Measurements from ENCODE around the gene NCR3LG1. TPM values are rescaled to one million over a fixed set of nuclear protein-coding genes. Genes with fewer than 3 reads are reported as not detected.
A peak's percentile ranks its signal among the peaks of the same experiment; 100 is the strongest.

Gene NCR3LG1
- total RNA-seq, result under 1 TPM; 0.47 to 0.91 TPM

DNA sequence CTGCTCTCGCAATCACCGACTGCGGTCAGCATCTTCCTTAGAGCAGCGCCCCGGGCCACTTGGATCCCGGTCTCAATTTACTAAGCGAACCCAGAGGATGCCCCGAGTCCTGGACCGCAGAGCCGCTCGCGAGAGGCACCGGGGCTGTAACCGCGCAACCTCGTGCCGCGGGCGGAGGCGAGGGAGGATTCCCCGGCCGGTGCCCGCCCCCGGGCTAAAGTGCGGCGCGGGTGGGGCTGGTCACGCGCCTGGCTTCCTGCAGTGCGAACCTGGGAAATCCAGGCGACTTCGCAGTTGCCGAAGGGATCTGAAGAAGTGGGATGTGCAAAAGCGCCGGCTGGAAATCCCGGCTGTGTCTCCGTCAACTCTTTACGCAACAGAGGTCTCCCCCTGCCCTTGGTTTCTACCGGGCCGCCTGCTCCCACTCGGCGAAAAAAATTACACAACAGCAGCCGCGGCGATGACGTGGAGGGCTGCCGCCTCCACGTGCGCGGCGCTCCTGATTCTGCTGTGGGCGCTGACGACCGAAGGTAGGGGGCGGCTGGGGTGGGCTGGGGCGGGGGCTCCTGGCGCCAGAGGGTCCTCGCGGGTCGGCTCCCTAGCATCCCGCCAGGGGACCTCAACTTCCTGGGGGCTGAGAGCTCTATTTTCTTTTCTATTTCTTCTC lies at the start of gene NCR3LG1:
NCR3LG1 (plus strand) TSS at position 291 of the 667 bp plus-strand sequence; CDS start at position 461, 170 bp downstream.
- peaks cover 32% of the 10 kb centered on the region for H3K27me3 Mint-ChIP-seq
- H3K4me3 Mint-ChIP-seq, result peak within 1 kb of the TSS; percentile 91
- peaks cover 4% of the 10 kb centered on the region for H3K36me3 Mint-ChIP-seq
- CTCF ChIA-PET, result interaction anchor here (0.7 kb wide), 1 partner anchor 52 kb away, joined by 4 read pairs; no protein-coding TSS in a partner anchor
- no peak within 1 kb of the TSS for H3K27ac Mint-ChIP-seq
- DNase-seq (peak; percentile 57), ATAC-seq (peak; percentile 52)
- no peaks in the 10 kb centered on the region for H3K9me3 Mint-ChIP-seq (ENCODE audit: low read depth)
- peaks cover 28% of the 10 kb centered on the region for H3K4me1 Mint-ChIP-seq

GRCh38 chr11:17313349-17314231 lies 38.0 kb upstream of the NCR3LG1 start:
- DNase-seq (no peak), ATAC-seq (no peak)
- CTCF ChIA-PET, result interaction anchor here (1.2 kb wide), 1 partner anchor 70 kb away, joined by 3 read pairs; no protein-coding TSS in a partner anchor
- no peaks in the 10 kb centered on the region for H3K4me1 Mint-ChIP-seq
- no peak overlapping the region for H3K4me3 Mint-ChIP-seq
- no peak overlapping the region for H3K27ac Mint-ChIP-seq
- H3K9me3 Mint-ChIP-seq (ENCODE audit: low read depth), result no peaks in the 10 kb centered on the region
- H3K27me3 Mint-ChIP-seq, result no peaks in the 10 kb centered on the region
- H3K36me3 Mint-ChIP-seq, result peaks cover 27% of the 10 kb centered on the region

DNA sequence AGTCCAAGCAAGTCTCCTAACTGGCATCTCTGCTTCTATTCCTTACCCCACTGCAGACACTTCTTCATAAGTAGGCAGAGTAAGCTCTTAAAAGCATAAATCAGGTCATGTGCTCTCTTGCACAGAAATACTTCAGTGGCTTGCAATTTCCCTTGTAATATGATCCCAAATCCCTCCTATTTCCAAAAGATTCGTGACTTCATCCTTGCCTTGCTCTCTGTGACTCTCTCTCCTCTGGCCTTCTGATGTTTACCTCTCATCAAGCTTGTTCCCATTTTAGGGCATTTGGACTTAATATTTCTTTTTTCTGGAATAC lies 37.4 kb upstream of the NCR3LG1 start:
- Mint-ChIP-seq H3K4me3 (no peak overlapping the region), H3K9me3 (ENCODE audit: low read depth) (no peaks in the 10 kb centered on the region), H3K27ac (no peak overlapping the region), H3K36me3 (peaks cover 30% of the 10 kb centered on the region), H3K27me3 (no peaks in the 10 kb centered on the region), H3K4me1 (no peaks in the 10 kb centered on the region)
- DNase-seq (no peak), ATAC-seq (no peak)
- CTCF ChIA-PET, result interaction anchor here (1.2 kb wide), 1 partner anchor 69 kb away, joined by 3 read pairs; no protein-coding TSS in a partner anchor

DNA sequence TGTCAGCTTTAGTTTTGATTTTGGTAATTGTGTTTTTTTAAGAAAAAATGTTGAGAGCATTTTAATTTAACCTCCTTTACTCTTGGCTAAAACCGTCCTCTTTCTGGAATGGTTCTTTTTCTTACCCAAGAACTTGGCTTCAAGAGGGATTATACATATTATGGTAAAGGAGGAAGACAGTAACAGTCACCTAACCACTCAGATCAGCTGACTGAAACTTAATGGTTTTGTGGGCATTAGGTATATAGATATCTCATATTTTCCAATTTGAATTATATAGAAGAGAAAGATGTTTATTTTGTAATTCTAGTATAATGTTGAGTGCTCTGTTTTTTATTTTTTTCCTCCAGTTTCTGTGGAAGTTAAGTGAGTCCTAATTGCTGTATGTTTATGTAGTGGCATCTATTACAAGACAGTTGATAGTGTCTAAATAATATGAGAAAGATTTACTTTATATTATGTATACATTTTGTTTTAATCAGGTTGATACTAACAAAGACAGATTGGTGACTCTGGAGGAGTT lies 36.6 kb upstream of the NCR3LG1 start:
- no peaks in the 10 kb centered on the region for H3K27me3 Mint-ChIP-seq
- no peak for DNase-seq
- H3K9me3 Mint-ChIP-seq (ENCODE audit: low read depth), result peaks cover 3% of the 10 kb centered on the region
- peak; percentile 47 for ATAC-seq
- H3K4me3 Mint-ChIP-seq, result no peak overlapping the region
- no peak overlapping the region for H3K27ac Mint-ChIP-seq
- CTCF ChIA-PET, result interaction anchor here (1.2 kb wide), 1 partner anchor 69 kb away, joined by 3 read pairs; no protein-coding TSS in a partner anchor
- H3K36me3 Mint-ChIP-seq, result peaks cover 34% of the 10 kb centered on the region
- H3K4me1 Mint-ChIP-seq, result no peaks in the 10 kb centered on the region

- Mint-ChIP-seq H3K36me3 (peaks cover 43% of the 10 kb centered on the region), H3K4me3 (no peak overlapping the region)
These were observed 22.6 kb upstream of the NCR3LG1 start for GRCh38 chr11:17328871-17329494.

GRCh38 chr11:17331669-17332068 lies 19.9 kb upstream of the NCR3LG1 start:
- Mint-ChIP-seq H3K9me3 (ENCODE audit: low read depth) (no peaks in the 10 kb centered on the region), H3K4me1 (peaks cover 10% of the 10 kb centered on the region), H3K4me3 (no peak overlapping the region), H3K27me3 (no peaks in the 10 kb centered on the region), H3K36me3 (peaks cover 31% of the 10 kb centered on the region), H3K27ac (no peak overlapping the region)
- ATAC-seq (no peak), DNase-seq (no peak)
- CTCF ChIA-PET, result no interaction called here

More at GRCh38 chr11:17328871-17329494, 22.6 kb upstream of the NCR3LG1 start:
- CTCF ChIA-PET, result no interaction called here
- Mint-ChIP-seq H3K27me3 (no peaks in the 10 kb centered on the region), H3K9me3 (ENCODE audit: low read depth) (peaks cover 6% of the 10 kb centered on the region), H3K4me1 (peaks cover 6% of the 10 kb centered on the region), H3K27ac (no peak overlapping the region)
- no peak for ATAC-seq
- DNase-seq, result no peak

DNA sequence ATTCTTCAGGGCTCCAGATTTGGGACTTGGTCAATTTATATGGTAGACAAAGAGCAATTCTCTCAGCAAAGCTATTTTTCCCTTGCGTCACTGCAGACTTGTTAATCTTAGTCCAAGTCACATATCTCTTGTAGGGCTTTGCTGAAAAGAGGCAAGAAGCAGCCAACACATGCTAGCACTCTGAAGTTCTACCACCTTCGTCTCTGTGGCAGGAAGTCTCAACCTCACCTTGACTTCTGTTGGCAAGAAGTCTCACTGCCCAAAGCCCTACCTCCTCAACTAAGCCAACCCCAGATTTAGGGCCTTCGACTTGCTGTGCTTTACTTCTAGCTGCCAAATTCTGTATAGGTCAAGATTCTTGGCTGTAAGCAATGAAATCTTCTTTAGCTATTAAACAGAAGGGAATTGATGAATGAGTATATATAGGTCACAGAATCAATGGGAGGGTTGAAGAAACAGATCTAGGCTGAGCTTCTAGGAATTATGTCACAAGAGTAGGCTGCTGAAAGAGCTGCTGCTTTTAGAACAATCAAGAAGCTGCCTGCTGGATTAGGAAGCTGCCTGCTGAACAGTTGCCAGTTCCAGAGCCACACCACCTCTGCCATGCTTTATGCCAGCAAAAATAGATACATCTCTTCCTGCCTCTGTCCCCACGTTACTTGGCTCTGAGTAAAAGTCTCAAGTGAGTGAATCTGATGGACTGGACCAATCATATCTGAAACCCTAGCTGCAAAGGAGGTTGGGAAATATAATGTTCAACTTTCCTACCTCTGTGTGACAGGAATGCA lies 17.6 kb upstream of the NCR3LG1 start:
- H3K9me3 Mint-ChIP-seq (ENCODE audit: low read depth), result no peaks in the 10 kb centered on the region
- CTCF ChIA-PET, result interaction anchor here (0.9 to 1.0 kb wide), 2 partner anchors 21 to 104 kb away, joined by 3 read pairs; no protein-coding TSS in a partner anchor
- no peaks in the 10 kb centered on the region for H3K27me3 Mint-ChIP-seq
- DNase-seq (no peak), ATAC-seq (no peak)
- peaks cover 24% of the 10 kb centered on the region for H3K36me3 Mint-ChIP-seq
- H3K4me1 Mint-ChIP-seq, result peaks cover 10% of the 10 kb centered on the region
- no peak overlapping the region for H3K4me3 Mint-ChIP-seq
- no peak overlapping the region for H3K27ac Mint-ChIP-seq

DNA sequence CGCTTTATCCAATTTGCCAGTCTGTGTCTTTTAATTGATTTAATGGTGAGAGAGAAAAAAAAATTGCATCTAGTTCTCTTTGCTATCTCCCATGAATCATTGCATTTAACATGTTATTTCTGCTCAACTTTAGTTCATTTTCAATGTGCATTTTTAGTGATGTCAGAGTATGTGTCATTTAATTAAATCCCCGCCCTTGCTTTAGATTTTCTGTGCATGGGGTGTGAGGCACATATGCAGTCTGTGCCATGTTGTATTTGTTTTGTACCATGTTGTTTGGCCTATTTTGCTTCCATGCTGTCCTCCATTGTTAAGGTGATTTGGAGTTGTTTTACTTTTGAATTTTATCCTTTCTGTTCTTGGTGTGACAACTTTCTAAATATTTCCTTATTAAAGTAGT lies 8.3 kb upstream of the NCR3LG1 start:
- ATAC-seq, result no peak
- no peaks in the 10 kb centered on the region for H3K9me3 Mint-ChIP-seq (ENCODE audit: low read depth)
- H3K4me1 Mint-ChIP-seq, result no peaks in the 10 kb centered on the region
- H3K4me3 Mint-ChIP-seq, result no peak overlapping the region
- H3K27me3 Mint-ChIP-seq, result peaks cover 3% of the 10 kb centered on the region
- H3K36me3 Mint-ChIP-seq, result peaks cover 8% of the 10 kb centered on the region
- CTCF ChIA-PET, result no interaction called here
- no peak for DNase-seq
- no peak overlapping the region for H3K27ac Mint-ChIP-seq

GRCh38 chr11:17343907-17344306 lies 7.7 kb upstream of the NCR3LG1 start:
- Mint-ChIP-seq H3K4me1 (no peaks in the 10 kb centered on the region), H3K9me3 (ENCODE audit: low read depth) (no peaks in the 10 kb centered on the region), H3K4me3 (no peak overlapping the region), H3K27me3 (peaks cover 3% of the 10 kb centered on the region), H3K36me3 (peaks cover 8% of the 10 kb centered on the region), H3K27ac (no peak overlapping the region)
- ATAC-seq (no peak), DNase-seq (no peak)
- CTCF ChIA-PET, result no interaction called here

- DNase-seq, result no peak
- CTCF ChIA-PET, result interaction anchor here (1.1 to 1.8 kb wide), 2 partner anchors 14 to 36 kb away, joined by 4 to 5 read pairs; no protein-coding TSS in a partner anchor
- Mint-ChIP-seq H3K36me3 (peaks cover 6% of the 10 kb centered on the region), H3K27me3 (peaks cover 20% of the 10 kb centered on the region), H3K4me1 (peaks cover 13% of the 10 kb centered on the region), H3K4me3 (no peak overlapping the region), H3K9me3 (ENCODE audit: low read depth) (no peaks in the 10 kb centered on the region), H3K27ac (no peak overlapping the region)
- no peak for ATAC-seq
These were observed 3.9 kb upstream of the NCR3LG1 start for GRCh38 chr11:17347676-17348075.

GRCh38 chr11:17350455-17351171 lies 987 bp upstream of the NCR3LG1 start:
- peaks cover 4% of the 10 kb centered on the region for H3K36me3 Mint-ChIP-seq
- peaks cover 32% of the 10 kb centered on the region for H3K27me3 Mint-ChIP-seq
- H3K9me3 Mint-ChIP-seq (ENCODE audit: low read depth), result no peaks in the 10 kb centered on the region
- H3K4me3 Mint-ChIP-seq, result peak overlapping the region; percentile 91
- no peak for ATAC-seq
- no peak overlapping the region for H3K27ac Mint-ChIP-seq
- CTCF ChIA-PET, result interaction anchor here (1.1 kb wide), 1 partner anchor 120 kb away, joined by 4 read pairs; no protein-coding TSS in a partner anchor
- peaks cover 28% of the 10 kb centered on the region for H3K4me1 Mint-ChIP-seq
- no peak for DNase-seq

DNA sequence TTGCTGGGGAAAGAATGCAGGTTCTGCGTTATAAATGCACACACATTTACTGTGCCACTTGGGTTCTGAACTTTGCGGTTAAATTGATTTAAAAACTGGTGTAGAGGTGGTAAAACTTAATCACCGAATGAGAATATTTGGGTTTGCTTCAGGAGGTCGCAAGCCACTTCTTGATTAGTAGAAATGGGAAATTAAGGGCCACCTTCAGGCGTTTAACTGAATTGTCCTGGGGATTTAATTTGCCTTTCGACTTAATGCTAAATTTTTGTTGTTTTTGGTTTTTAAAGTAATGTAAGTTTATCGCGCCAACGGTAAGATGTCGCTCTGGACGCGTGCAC lies 459 bp upstream of the NCR3LG1 start:
- ATAC-seq, result no peak
- Mint-ChIP-seq H3K27me3 (peaks cover 32% of the 10 kb centered on the region), H3K4me1 (peaks cover 28% of the 10 kb centered on the region), H3K4me3 (peak overlapping the region; percentile 91), H3K9me3 (ENCODE audit: low read depth) (no peaks in the 10 kb centered on the region), H3K27ac (no peak overlapping the region), H3K36me3 (peaks cover 4% of the 10 kb centered on the region)
- DNase-seq, result no peak
- CTCF ChIA-PET, result interaction anchor here (1.1 kb wide), 1 partner anchor 121 kb away, joined by 4 read pairs; no protein-coding TSS in a partner anchor

All from activated CD8-positive, alpha-beta memory T cell treated with anti-CD3 and anti-CD28 coated beads, Interleukin-2, amount 10 ng/mL, durations not matched to agents 7 days and 5 days (primary cell).